K562 (cell line): ENCODE measurements around the gene RRAGD. TPM values are rescaled to one million over a fixed set of nuclear protein-coding genes. Genes with fewer than 3 reads are reported as not detected.

ENCODE experiments used
- ATAC-seq: fragments of 200-7000 bp; cut with Tn5 transposase; 3 replicates; pipeline ENCODE4 v1.9.1; 2020; ENCODE audit warnings: moderate library complexity
- BruUV-seq: library from RNA; stranded (reverse); fragments of 400-500 nt; replicated peaks from 2 replicates; lab custom pipeline; 2021; lab: Mats Ljungman, UMichigan
- CTCF ChIA-PET: fragments of 300-600 bp; formaldehyde crosslinking; extraction: SDS; loops from one replicate; lab custom pipeline; 2021; ENCODE audit warnings: low intra/inter-chr PET ratio; lab: Yijun Ruan, JAX
- POLR2A ChIA-PET: fragments of 300-600, 350-650 bp; sonication (Branson Sonifier 250); formaldehyde crosslinking; extraction: SDS; loops from one replicate; lab custom pipeline; 2021; ENCODE audit warnings: antibody characterized with exemption, inconsistent platforms; lab: Yijun Ruan, JAX
- DNase-seq, 4 experiments: peaks; one replicate each; pipeline versions ENCODE4 v3.0.0 to v3.0.0-alpha.2; 2011 to 2018; ENCODE audit warnings: low spot score in 3 of 4, mixed read lengths in 3 of 4; ENCODE audit errors: extremely low read depth in 1 of 4
- FAIRE-seq: peaks from 2 replicates; lab custom pipeline; 2011; peaks lifted over from hg19 to GRCh38; lab: Jason Lieb, UNC
- H2AFZ ChIP-seq: 2 replicates; pipeline ENCODE4 v1.6.0; 2011; ENCODE audit warnings: low read depth, low read length, control low read depth, inconsistent platforms
- H3K27ac ChIP-seq: fragments of 200-600 bp; 3 replicates; pipeline ENCODE4 v1.8.0; 2011; ENCODE audit warnings: low read depth, mild to moderate bottlenecking, control low read depth, inconsistent platforms, low read length, moderate library complexity, mixed read lengths; ENCODE audit errors: extremely low read depth
- H3K27me3 ChIP-seq, 2 experiments: fragments of 300-600 bp in 1 of 2; 2 replicates in 1 of 2; 3 replicates in 1 of 2; pipeline versions ENCODE4 v1.6.0 to v1.8.0; 2011; ENCODE audit warnings: inconsistent platforms in 2 of 2, low read length in 2 of 2, mild to moderate bottlenecking in 1 of 2, mixed read lengths in 1 of 2, moderate library complexity in 1 of 2; ENCODE audit not compliant: control insufficient read depth in 2 of 2, insufficient read depth in 2 of 2
- H3K36me3 ChIP-seq: fragments of 300-600 bp; 3 replicates; pipeline ENCODE4 v1.8.0; 2011; ENCODE audit warnings: mild to moderate bottlenecking, low read length, inconsistent platforms; ENCODE audit not compliant: control insufficient read depth, insufficient read depth
- H3K4me1 ChIP-seq, 2 experiments: fragments of 200-600 bp in 1 of 2; replicated peaks in 1 of 2; 2 replicates in 1 of 2; 3 replicates in 1 of 2; pipeline versions ENCODE4 v1.5.1 to v1.8.0; 2011; ENCODE audit warnings: inconsistent platforms in 2 of 2, low read length in 2 of 2, mild to moderate bottlenecking in 1 of 2, mixed read lengths in 1 of 2, moderate library complexity in 1 of 2; ENCODE audit not compliant: control insufficient read depth in 2 of 2, insufficient read depth in 2 of 2
- H3K4me2 ChIP-seq: 2 replicates; pipeline ENCODE4 v1.6.1; 2011; ENCODE audit warnings: low read length, control low read depth, inconsistent platforms, mixed read lengths; ENCODE audit not compliant: insufficient read depth
- H3K4me3 ChIP-seq: fragments of 200-600 bp; sonication (generic), shearing (Covaris generic); 2 replicates; pipeline ENCODE4 v1.5.1; 2016; ENCODE audit warnings: control low read depth, inconsistent platforms
- H3K79me2 ChIP-seq: fragments of 200-600 bp; 3 replicates; pipeline ENCODE4 v1.8.0; 2011; ENCODE audit warnings: low read length, inconsistent platforms; ENCODE audit not compliant: control insufficient read depth, insufficient read depth
- H3K9ac ChIP-seq, 2 experiments: 2 replicates each; pipeline versions ENCODE4 v1.6.0 to v1.6.1; 2011; ENCODE audit warnings: low read depth in 2 of 2, low read length in 2 of 2, control low read depth in 1 of 2, inconsistent platforms in 1 of 2, mild to moderate bottlenecking in 1 of 2, mixed read lengths in 1 of 2; ENCODE audit not compliant: insufficient read depth in 1 of 2
- H3K9me1 ChIP-seq: one replicate; pipeline ENCODE4 v1.6.0; 2011; ENCODE audit warnings: inconsistent platforms, mild to moderate bottlenecking, low read length, moderate library complexity; ENCODE audit not compliant: control insufficient read depth, insufficient read depth
- H3K9me3 ChIP-seq: replicated peaks from 2 replicates; pipeline ENCODE4 v1.5.1; 2011; ENCODE audit warnings: low read depth, low read length, inconsistent platforms; ENCODE audit not compliant: control insufficient read depth, insufficient read depth
- H4K20me1 ChIP-seq: replicated peaks from 2 replicates; pipeline ENCODE4 v1.6.1; 2011; ENCODE audit warnings: low read length, inconsistent platforms, mixed read lengths; ENCODE audit not compliant: control insufficient read depth, insufficient read depth
- BRF2 ChIP-seq: IDR thresholded peaks from 3 replicates; pipeline ENCODE4 v1.6.1; 2011; ENCODE audit warnings: borderline replicate concordance, mild to moderate bottlenecking; ENCODE audit not compliant: insufficient read length, insufficient read depth
- CC2D1A ChIP-seq: fragments of 450-650 bp; IDR thresholded peaks from 2 replicates; pipeline ENCODE4 v1.6.1; 2017; ENCODE audit warnings: mild to moderate bottlenecking
- GABPB1 ChIP-seq: sonication (generic); formaldehyde crosslinking; IDR thresholded peaks from 2 replicates; pipeline ENCODE4 v1.8.0; 2022; ENCODE audit warnings: mild to moderate bottlenecking, missing genetic modification reagents
- HDAC1 ChIP-seq, 2 experiments: fragments of 450-650 bp; IDR thresholded peaks; 2 replicates each; pipeline ENCODE4 v1.6.1; 2016 to 2017; ENCODE audit warnings: inconsistent platforms in 1 of 2, mild to moderate bottlenecking in 1 of 2, moderate library complexity in 1 of 2
- HIVEP1 ChIP-seq: fragments of 250-450 bp; sonication (Bioruptor Pico); IDR thresholded peaks from 2 replicates; pipeline ENCODE4 v1.4.0; 2020; ENCODE audit warnings: mild to moderate bottlenecking
- MEF2D ChIP-seq: conservative IDR thresholded peaks from 2 replicates; pipeline ENCODE4 v1.6.1; 2016; ENCODE audit warnings: low read depth, missing genetic modification characterization, missing compliant biosample characterization
- PRDM10 ChIP-seq: fragments of 450-650 bp; IDR thresholded peaks from 2 replicates; pipeline ENCODE4 v1.6.1; 2018; ENCODE audit not compliant: partially characterized antibody
- SPI1 ChIP-seq: IDR thresholded peaks from 2 replicates; pipeline ENCODE4 v1.6.1; 2011; ENCODE audit warnings: low read depth, low read length, control low read depth, borderline replicate concordance
- XRCC4 ChIP-seq: IDR thresholded peaks from one replicate; pipeline ENCODE4 v1.6.1; 2011; ENCODE audit not compliant: insufficient read depth, insufficient read length; ENCODE audit errors: extremely low read depth
- ZC3H8 ChIP-seq: fragments of 450-650 bp; IDR thresholded peaks from 2 replicates; pipeline ENCODE4 v1.6.1; 2017
- ZNF609 ChIP-seq: sonication (generic); formaldehyde crosslinking; IDR thresholded peaks from 2 replicates; pipeline ENCODE4 v1.8.1; 2023; ENCODE audit warnings: missing genetic modification reagents, mild to moderate bottlenecking, borderline replicate concordance
- ZNF79 ChIP-seq: fragments of 250-450 bp; sonication (Bioruptor Pico); IDR thresholded peaks from 2 replicates; pipeline ENCODE4 v1.4.0; 2020; ENCODE audit warnings: low read depth, mild to moderate bottlenecking, moderate library complexity
- WGBS: fragments of 100-300 bp; shearing (Covaris generic); methylation state at CpG from one replicate; pipeline ENCODE4 v1.1.6; 2016; ENCODE audit warnings: low coverage, mixed read lengths; ENCODE audit not compliant: insufficient coverage; ENCODE audit errors: missing lambda C conversion rate; 5-methylcytosine and 5-hydroxymethylcytosine counted together
- in situ Hi-C: fragments of 300-500 bp; cut with MboI; formaldehyde crosslinking; loops from 4 replicates; pipeline ENCODE4 v1.15.0; 2018; ENCODE audit warnings: inconsistent platforms, mixed read lengths
- intact Hi-C: fragments of 100-400 bp; cut with micrococcal nuclease; formaldehyde crosslinking; loops from 2 replicates; pipeline ENCODE4 v1.14.2; 2022
- polyA plus RNA-seq, 8 experiments: library from polyadenylated mRNA; depleted of rRNA in 4 of 8; stranded (reverse) in 5 of 8; unstranded in 3 of 8; fragments of >200 nt; fragmentation: Nextera tagmentation in 2 of 8; fragmentation: Illumina TruSeq in 1 of 8; extraction: Ambion mirVana in 2 of 8; extraction: Trizol in 1 of 8; gene quantifications; 2 replicates each; pipeline versions ENCODE4 v1.2.1 to v1.2.3, GENCODE V29; 2011 to 2014; ENCODE audit warnings: inconsistent platforms in 1 of 8, missing spikeins in 1 of 8
- total RNA-seq, 7 experiments: library from RNA; depleted of rRNA in 6 of 7; stranded (reverse); fragments of >200 nt in 6 of 7; fragmentation: Illumina TruSeq in 2 of 7; extraction: Trizol in 2 of 7; gene quantifications; 2 replicates each; pipeline versions ENCODE4 v1.2.1 to v1.2.3, GENCODE V29; 2011 to 2021; ENCODE audit warnings: low replicate concordance in 1 of 7

The RRAGD gene
- total and polyA plus RNA-seq, 9 of the 15 experiments (the other 6 are each of a cell fraction or from before 2014, with no cell fraction given) = 0.03 to 0.07 (median 0.04) TPM; not detected in 6

- Histone ChIP-seq H4K20me1 (0 out of 2 replicates have a peak, but pooled peaks cover 4% of the 10 kb centered on the region), H3K79me2 (no peaks in the 10 kb centered on the region), H3K27ac (no peak overlapping the region), H3K4me1 (no peaks in the 10 kb centered on the region), H3K9me3 (no peaks in the 10 kb centered on the region), H3K4me3 (no peak overlapping the region), H2AFZ (no peak overlapping the region), H3K9me1 (no peaks in the 10 kb centered on the region), H3K9ac (no peak overlapping the region), H3K4me2 (no peak overlapping the region), H3K27me3 (peaks cover 0 to 26% of the 10 kb centered on the region in 2 experiments; a peak in 3 of 5 replicates), H3K36me3 (no peaks in the 10 kb centered on the region)
- no peak for ATAC-seq
- no peak for DNase-seq
- BruUV-seq = no TSS peak
- no peak for FAIRE-seq
- ChIA-PET POLR2A (interaction anchor here (0.7 kb wide), 2 partner anchors 139 to 531 kb away, joined by 3 read pairs; no protein-coding TSS in a partner anchor), CTCF (no interaction called here)
- 2% methylated on average over 7 of the region's 7 CpGs for WGBS
- intact Hi-C loops (no loop called here), in situ Hi-C loops (no loop called here)
- TF ChIP-seq ZNF609 (CRISPR knock-in tag) (no peak), SPI1 (no peak), MEF2D (tag) (no peak), GABPB1 (CRISPR knock-in tag) (no peak), PRDM10 (no peak), ZC3H8 (no peak), ZNF79 (CRISPR knock-in tag) (no peak), HDAC1 (IDR thresholded peaks at IDR 0.05) (no peak), HIVEP1 (CRISPR knock-in tag) (no peak), CC2D1A (no peak), BRF2 (no peak), XRCC4 (no peak)
These were observed 13.1 kb downstream of the RRAGD start for GRCh38 chr6:89398762-89399525.
